Measurements from ENCODE around the gene EVX2. TPM values are rescaled to one million over a fixed set of nuclear protein-coding genes. Genes with fewer than 3 reads are reported as not detected.

EVX2 gene
- total and polyA plus RNA-seq, 2 of the 4 experiments (the other 2 are of a cell fraction): not detected

DNA sequence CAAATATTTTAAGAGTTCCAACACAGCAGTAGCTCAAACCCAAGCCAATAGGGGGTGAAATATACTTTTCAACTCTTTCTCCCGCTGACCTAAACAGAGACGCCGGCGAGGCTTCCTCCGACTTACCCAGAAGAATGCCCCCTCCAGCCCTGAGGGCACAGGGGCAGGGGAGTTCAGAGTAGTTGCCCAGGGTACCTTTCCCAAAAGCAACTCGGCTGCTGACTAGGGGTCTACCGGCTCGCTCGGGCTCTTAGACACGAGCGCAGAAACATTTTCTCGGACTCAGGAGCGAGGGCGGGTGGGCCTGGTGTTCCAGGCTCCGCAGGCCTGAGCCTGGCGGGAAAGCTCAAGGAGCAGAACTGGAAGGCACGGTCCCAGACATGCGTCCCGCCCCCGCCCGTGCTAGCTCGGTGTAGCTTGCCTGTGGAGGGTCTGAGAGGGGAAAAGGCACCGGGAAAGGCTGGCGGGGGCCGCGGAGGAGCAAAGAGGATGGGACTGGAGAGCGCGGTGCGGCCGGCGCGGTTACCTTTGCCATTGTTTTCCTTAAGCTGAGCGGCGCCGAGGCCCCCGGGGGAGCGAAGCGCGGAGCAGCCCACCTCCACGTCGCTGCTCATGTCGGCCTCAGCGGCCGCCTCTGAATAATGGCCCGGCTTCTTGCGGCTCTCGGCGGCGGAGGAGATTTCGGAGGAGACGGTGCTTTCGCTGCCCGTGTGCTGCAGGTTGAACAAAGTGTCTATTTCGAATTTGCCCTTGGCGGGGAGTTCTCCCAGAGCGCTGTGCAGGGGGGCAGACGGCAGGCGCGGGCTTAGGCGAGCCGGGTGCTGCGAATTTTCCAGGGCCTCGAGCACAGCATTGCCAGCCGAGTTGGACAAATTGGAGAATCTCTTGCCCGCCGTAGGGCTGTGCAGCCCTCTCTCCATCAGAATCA lies 674 bp downstream of the EVX2 start (continued):
- TF ChIP-seq MAFK (IDR thresholded peaks at IDR 0.05; ENCODE audit: low read depth, low read length): no peak

DNA sequence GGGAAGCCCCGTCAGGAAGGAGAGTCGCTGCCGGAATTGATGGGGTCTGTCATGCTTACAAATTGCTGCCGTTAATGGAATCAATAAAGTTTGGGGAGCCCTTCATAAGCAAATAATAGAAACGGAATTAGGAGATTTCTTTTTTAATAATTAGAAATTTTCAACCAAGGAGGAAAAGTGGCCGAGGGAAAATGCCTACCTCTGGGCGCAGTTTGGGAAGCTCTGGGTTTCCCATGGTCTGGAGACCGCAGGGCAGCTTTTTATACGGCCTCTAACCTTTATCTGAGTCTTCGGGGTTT lies 1.3 kb downstream of the EVX2 start:
- ChIA-PET POLR2A (ENCODE audit: unreplicated experiment) (no interaction called here), CTCF (no interaction called here)
- Histone ChIP-seq H3K56ac (ENCODE audit: extremely low read depth, insufficient read depth, low read length) (no peak overlapping the region), H4K8ac (ENCODE audit: low read depth in 2 of 2, low read length in 2 of 2) (no peak overlapping the region), H3K9me1 (ENCODE audit: insufficient read depth, low read length) (no peaks in the 10 kb centered on the region), H3K9me3 (ENCODE audit: control insufficient read depth, insufficient read depth, low read length) (peaks cover 29% of the 10 kb centered on the region), H3K23ac (ENCODE audit: low read depth, low read length) (no peak overlapping the region), H3K27me3 (ENCODE audit: control insufficient read depth, insufficient read depth, low read length) (peaks cover 84% of the 10 kb centered on the region), H3K18ac (ENCODE audit: low read depth, low read length) (no peak overlapping the region), H2BK20ac (ENCODE audit: low read depth, low read length) (no peak overlapping the region), H3K4ac (ENCODE audit: low read depth, low read length) (no peak overlapping the region), H3K4me2 (ENCODE audit: low read depth, low read length) (no peak overlapping the region), H3K9ac (ENCODE audit: low read depth, low read length) (no peak overlapping the region), H4K91ac (ENCODE audit: insufficient read depth, low read depth, low read length) (no peak overlapping the region), H2AFZ (replicated peaks; ENCODE audit: low read length, poor library complexity) (no peak overlapping the region), H2BK5ac (ENCODE audit: low read depth, low read length, poor library complexity, severe bottlenecking) (no peak overlapping the region), H2AK5ac (ENCODE audit: low read depth, low read length) (no peak overlapping the region), H4K20me1 (ENCODE audit: insufficient read depth, low read length) (peaks cover 3% of the 10 kb centered on the region; the same call in 1 of the 2 replicates), H3K79me1 (ENCODE audit: low read depth in 1 of 2, low read length in 2 of 2) (no peaks in the 10 kb centered on the region), H3K4me3 (ENCODE audit: insufficient read depth, low read depth, low read length) (no peak overlapping the region), H3K4me1 (ENCODE audit: control insufficient read depth, insufficient read depth, low read length) (peaks cover 1% of the 10 kb centered on the region), H3K14ac (replicated peaks; ENCODE audit: low read depth, low read length) (no peak overlapping the region), H3K27ac (ENCODE audit: insufficient read depth, low read length) (no peak overlapping the region), H3K36me3 (ENCODE audit: control insufficient read depth, insufficient read depth, low read length) (no peaks in the 10 kb centered on the region), H2BK120ac (ENCODE audit: low read depth, low read length) (no peak overlapping the region), H2BK15ac (ENCODE audit: low read depth, low read length) (no peak overlapping the region), H4K5ac (ENCODE audit: low read depth, low read length) (no peak overlapping the region), H2AK9ac (replicated peaks; ENCODE audit: low read depth, low read length, poor library complexity) (no peak overlapping the region)
- ATAC-seq (ENCODE audit: low read depth): no peak
- WGBS, 2 experiments (ENCODE audit: extremely low coverage in 2 of 2, insufficient read length in 1 of 2): no CpG with 5 or more reads among the region's 10 CpGs
- dilution Hi-C loops (cut with HindIII; ENCODE audit: low sequenced_read_pairs, unreplicated experiment): no loop called here
- intact Hi-C loops (cut with micrococcal nuclease): no loop called here
- in situ Hi-C loops (cut with MboI; ENCODE audit: low sequenced_read_pairs): loop anchor here (25.0 kb wide), 2 partner anchors 1045 to 1345 kb away; no protein-coding TSS in a partner anchor
- no peak for DNase-seq
- no peak for TF ChIP-seq RCOR1 (IDR thresholded peaks at IDR 0.05; ENCODE audit: insufficient replicate concordance, low read length)
- TF ChIP-seq FOS (IDR thresholded peaks at IDR 0.05; ENCODE audit: low read depth, low read length): no peak
- no peak for TF ChIP-seq MXI1 (IDR thresholded peaks at IDR 0.05; ENCODE audit: borderline replicate concordance, low read depth, low read length)
- TF ChIP-seq NFE2L2 (IDR thresholded peaks at IDR 0.05; ENCODE audit: low read depth, low read length): no peak
- TF ChIP-seq POLR2A (IDR thresholded peaks at IDR 0.05; ENCODE audit: low read depth, low read length): no peak
- no TSS peak for BruUV-seq (replicated peaks)

Data from IMR-90 (cell line).